SU-DHL-6 (cell line): ENCODE measurements around the gene AATK.

Experiments
- H2AFZ ChIP-seq: fragments of 200-600 bp; sonication (generic); 2 replicates; pipeline ENCODE4 v1.6.1; 2014; ENCODE audit warnings: low read depth, mild to moderate bottlenecking, moderate library complexity, mixed read lengths, antibody characterized with exemption, low read length; ENCODE audit not compliant: severe bottlenecking
- H3F3A ChIP-seq: fragments of 200-600 bp; shearing (Covaris generic); 2 replicates; pipeline ENCODE4 v1.6.0; 2016; ENCODE audit warnings: antibody characterized with exemption, mild to moderate bottlenecking; ENCODE audit not compliant: insufficient read depth
- H3K27ac ChIP-seq: fragments of 200-600 bp; sonication (generic); 2 replicates; pipeline ENCODE4 v1.5.1; 2016; ENCODE audit warnings: low read depth, mild to moderate bottlenecking, low read length, moderate library complexity, mixed read lengths
- H3K27me3 ChIP-seq: fragments of 200-600 bp; sonication (generic), shearing (Covaris generic); 2 replicates; pipeline ENCODE4 v1.6.0; 2014; ENCODE audit warnings: mild to moderate bottlenecking, low read length
- H3K36me3 ChIP-seq: fragments of 200-600 bp; sonication (generic); 2 replicates; pipeline ENCODE4 v1.6.1; 2014; ENCODE audit warnings: mild to moderate bottlenecking, low read length, mixed read lengths
- H3K4me2 ChIP-seq: fragments of 300-600, 200-600 bp; shearing (Covaris generic), sonication (generic); 2 replicates; pipeline ENCODE4 v1.6.0; 2014; ENCODE audit warnings: low read length, low read depth, mild to moderate bottlenecking; ENCODE audit not compliant: poor library complexity, severe bottlenecking
- H3K4me3 ChIP-seq: fragments of 200-600 bp; sonication (generic); 2 replicates; pipeline ENCODE4 v1.5.1; 2014; ENCODE audit warnings: antibody characterized with exemption, low read length, mild to moderate bottlenecking, mixed read lengths; ENCODE audit not compliant: insufficient read depth, poor library complexity, severe bottlenecking
- H3K79me2 ChIP-seq: fragments of 200-600 bp; sonication (generic); 2 replicates; pipeline ENCODE4 v1.6.1; 2014; ENCODE audit warnings: mild to moderate bottlenecking, low read length, moderate library complexity; ENCODE audit not compliant: insufficient read depth
- H3K9ac ChIP-seq: fragments of 200-600 bp; sonication (generic); 2 replicates; pipeline ENCODE4 v1.7.0; 2014; ENCODE audit warnings: mild to moderate bottlenecking, low read length
- H3K9me2 ChIP-seq: fragments of 200-600 bp; sonication (generic); replicated peaks from 2 replicates; pipeline ENCODE4 v1.6.1; 2014; ENCODE audit warnings: low read length; ENCODE audit not compliant: insufficient read depth
- H3K9me3 ChIP-seq: fragments of 200-600 bp; sonication (generic); 2 replicates; pipeline ENCODE4 v1.6.1; 2014; ENCODE audit warnings: low read length, mixed read lengths; ENCODE audit not compliant: insufficient read depth
- H4K20me1 ChIP-seq: fragments of 200-600 bp; sonication (generic); 2 replicates; pipeline ENCODE4 v1.6.1; 2014; ENCODE audit warnings: low read depth, mild to moderate bottlenecking, antibody characterized with exemption, low read length, moderate library complexity, mixed read lengths
- CTCF ChIP-seq: fragments of 200-600 bp; sonication (generic); IDR thresholded peaks from one replicate; pipeline ENCODE4 v1.5.1; 2017; ENCODE audit warnings: antibody characterized with exemption, mild to moderate bottlenecking, low read length, moderate library complexity; ENCODE audit not compliant: insufficient read depth, poor library complexity, severe bottlenecking
- EZH2phosphoT487 ChIP-seq: fragments of 200-600 bp; sonication (generic), shearing (Covaris generic); conservative IDR thresholded peaks from 2 replicates; pipeline ENCODE4 v1.6.1; 2018; ENCODE audit warnings: mild to moderate bottlenecking, antibody characterized with exemption, low read length, moderate library complexity, mixed read lengths

AATK gene

GRCh38 chr17:81125573-81126081 is 40.4 kb downstream of the AATK start:
- Histone ChIP-seq H3K9me3 (no peaks in the 10 kb centered on the region), H3K4me3 (no peak overlapping the region), H3K4me2 (no peak overlapping the region), H3K9me2 (no peaks in the 10 kb centered on the region), H3K9ac (no peak overlapping the region), H3K79me2 (no peaks in the 10 kb centered on the region), H4K20me1 (no peaks in the 10 kb centered on the region), H2AFZ (no peak overlapping the region), H3K27me3 (no peaks in the 10 kb centered on the region), H3K36me3 (no peaks in the 10 kb centered on the region), H3K27ac (no peak overlapping the region), H3F3A (no peaks in the 10 kb centered on the region)
- TF ChIP-seq EZH2phosphoT487 (no peak), CTCF (no peak)

GRCh38 chr17:81124377-81124776 is 41.6 kb downstream of the AATK start:
- TF ChIP-seq CTCF (no peak), EZH2phosphoT487 (no peak)
- no peaks in the 10 kb centered on the region for H4K20me1 ChIP-seq

GRCh38 chr17:81123052-81124048 is 42.7 kb downstream of the AATK start:
- Histone ChIP-seq H3K36me3 (no peaks in the 10 kb centered on the region), H3K79me2 (no peaks in the 10 kb centered on the region), H3K27me3 (no peaks in the 10 kb centered on the region), H3K9me3 (no peaks in the 10 kb centered on the region), H4K20me1 (no peaks in the 10 kb centered on the region), H3K27ac (no peak overlapping the region), H3K4me2 (no peak overlapping the region), H3K9me2 (no peaks in the 10 kb centered on the region), H3K4me3 (no peak overlapping the region), H2AFZ (no peak overlapping the region), H3K9ac (no peak overlapping the region), H3F3A (no peaks in the 10 kb centered on the region)
- TF ChIP-seq EZH2phosphoT487 (no peak), CTCF (no peak)

More at GRCh38 chr17:81124377-81124776, 41.6 kb downstream of the AATK start:
- no peak overlapping the region for H3K27ac ChIP-seq
- H3K9me2 ChIP-seq: no peaks in the 10 kb centered on the region
- no peak overlapping the region for H3K4me3 ChIP-seq
- no peak overlapping the region for H2AFZ ChIP-seq
- H3K4me2 ChIP-seq: no peak overlapping the region
- H3K36me3 ChIP-seq: no peaks in the 10 kb centered on the region
- no peaks in the 10 kb centered on the region for H3K9me3 ChIP-seq
- H3K9ac ChIP-seq: no peak overlapping the region
- no peaks in the 10 kb centered on the region for H3K79me2 ChIP-seq
- H3K27me3 ChIP-seq: no peaks in the 10 kb centered on the region
- H3F3A ChIP-seq: no peaks in the 10 kb centered on the region
